Stimulated activated CD8-positive, alpha-beta memory T cell treated with anti-CD3 and anti-CD28 coated beads, Interleukin-15, amount 100 ng/mL, for 4 hours (primary cell): ENCODE data around the gene MRAS.
"Not testable (repeated sequence)": the region's sequence is repeated elsewhere in the genome, so short reads cannot be mapped to it uniquely, and the experiment has no call there.

Source experiments
- DNase-seq, 2 donors: peaks; one replicate each; pipeline ENCODE4 v3.0.0-alpha.2; 2020; ENCODE audit warnings: low read depth in 2 of 2

MRAS gene

GRCh38 chr3:138367326-138367850 is 19.0 kb downstream of the MRAS start:
- DNase-seq: no peak

- no peak for DNase-seq
Observed at GRCh38 chr3:138367911-138368310, 19.5 kb downstream of the MRAS start.

DNA sequence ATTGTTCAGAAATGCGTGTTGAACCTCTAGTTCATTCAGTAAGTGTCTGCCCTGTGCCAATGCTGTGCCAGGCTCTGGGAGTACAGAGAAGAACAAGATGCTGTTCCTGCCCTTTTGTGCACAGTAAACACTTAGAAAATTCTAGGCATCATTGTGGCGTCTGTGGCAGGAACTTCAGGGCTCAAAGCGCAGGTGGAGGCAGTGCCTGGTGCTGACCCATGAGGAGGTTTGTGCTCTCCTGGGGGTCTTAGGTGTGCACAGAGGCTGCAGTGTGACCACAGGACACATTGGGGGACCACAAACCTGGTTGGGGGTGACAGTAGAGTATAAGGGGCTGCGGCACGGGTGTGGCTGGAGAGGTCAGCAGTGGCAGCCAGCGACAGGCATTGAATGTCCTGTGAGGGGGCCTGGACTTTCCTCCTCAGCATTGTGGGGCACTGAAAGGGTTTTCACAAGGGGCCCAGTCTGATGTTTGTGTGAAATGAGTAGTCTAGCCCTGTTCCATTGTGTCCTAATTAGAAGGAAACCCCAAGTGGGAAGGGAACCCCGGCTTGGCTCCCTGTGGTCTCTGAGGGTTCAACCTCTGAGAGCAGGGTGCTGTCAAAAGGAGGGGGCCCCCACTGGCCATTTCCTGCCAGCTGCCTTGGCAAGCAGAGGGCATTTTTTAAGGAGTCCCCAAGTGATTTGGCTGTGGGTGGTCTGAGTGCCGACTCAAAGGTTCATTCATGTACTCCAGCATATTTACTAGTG is 20.9 kb downstream of the MRAS start:
- no peak for DNase-seq

- DNase-seq: no peak
Observed at GRCh38 chr3:138370321-138370720, 21.9 kb downstream of the MRAS start.

GRCh38 chr3:138371070-138371965 is 22.9 kb downstream of the MRAS start:
- no peak for DNase-seq

- no peak for DNase-seq
Observed at GRCh38 chr3:138373087-138373735, 24.8 kb downstream of the MRAS start.

GRCh38 chr3:138373736-138374094 is 25.3 kb downstream of the MRAS start:
- no peak for DNase-seq

DNA sequence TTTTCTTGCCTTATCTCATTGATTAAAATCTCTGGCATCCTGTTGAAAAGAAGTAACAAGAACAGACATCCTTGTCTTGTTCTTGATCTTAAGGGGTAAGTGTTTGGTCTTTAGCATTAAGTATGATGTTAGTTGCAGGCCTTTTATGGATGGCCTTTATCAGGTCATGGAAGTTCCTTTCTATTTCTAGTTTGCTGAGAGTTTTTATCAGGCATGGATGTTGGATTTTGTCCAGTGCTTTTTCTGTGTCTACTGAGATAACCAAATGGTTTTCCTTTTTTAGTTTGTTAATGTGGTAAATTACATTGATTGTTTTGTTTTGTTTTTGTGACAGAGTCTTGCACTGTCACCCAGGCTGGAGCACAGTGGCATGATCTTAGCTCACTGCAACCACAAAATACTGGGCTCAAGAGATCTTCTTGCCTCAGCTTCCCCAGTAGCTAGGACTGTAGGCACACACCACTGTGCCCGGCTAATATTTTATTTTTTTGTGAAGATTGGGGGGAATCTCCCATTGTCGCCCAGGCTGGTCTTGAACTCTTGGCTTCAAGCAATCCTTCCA is 26.3 kb downstream of the MRAS start:
- no peak for DNase-seq

DNA sequence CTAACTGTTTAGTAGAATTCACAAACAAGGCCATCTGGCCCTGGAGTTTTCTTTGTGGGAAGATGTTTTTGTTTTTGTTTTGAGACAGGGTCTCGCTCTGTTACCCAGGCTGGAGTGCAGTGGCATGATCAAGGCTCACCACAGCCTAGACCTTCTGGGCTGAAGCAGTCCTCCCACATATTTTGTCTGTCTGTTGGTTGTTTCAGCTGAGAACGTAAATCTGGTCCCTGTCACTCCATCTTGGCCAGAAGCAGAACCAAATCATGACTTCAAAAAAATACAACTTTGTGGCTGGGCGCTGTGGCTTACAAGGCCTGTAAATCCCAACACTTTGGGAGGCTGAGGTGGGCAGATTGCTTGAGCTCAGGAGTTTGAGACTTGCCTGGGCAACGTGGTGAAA is 27.1 kb downstream of the MRAS start:
- no peak for DNase-seq

- DNase-seq: no peak
Observed at GRCh38 chr3:138376663-138377062, 28.3 kb downstream of the MRAS start.

DNA sequence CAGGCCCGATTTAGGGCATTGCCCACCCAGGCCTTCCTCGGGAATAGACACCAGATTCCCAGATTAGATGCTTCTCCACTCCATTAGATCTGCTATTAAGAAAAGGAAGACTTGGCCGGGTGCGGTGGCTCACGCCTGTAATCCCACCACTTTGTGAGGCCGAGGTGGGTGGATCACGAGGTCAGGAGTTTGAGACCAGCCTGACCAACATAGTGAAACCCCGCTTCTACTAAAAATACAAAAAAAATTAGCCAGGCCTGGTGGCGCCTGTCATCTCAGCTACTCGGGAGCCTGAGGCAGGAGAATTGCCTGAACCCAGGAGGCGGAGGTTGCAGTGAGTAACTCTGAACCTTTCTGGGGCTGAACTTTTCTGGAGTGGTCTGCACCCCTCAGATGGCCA is 28.8 kb downstream of the MRAS start:
- not testable (repeated sequence) for DNase-seq

DNA sequence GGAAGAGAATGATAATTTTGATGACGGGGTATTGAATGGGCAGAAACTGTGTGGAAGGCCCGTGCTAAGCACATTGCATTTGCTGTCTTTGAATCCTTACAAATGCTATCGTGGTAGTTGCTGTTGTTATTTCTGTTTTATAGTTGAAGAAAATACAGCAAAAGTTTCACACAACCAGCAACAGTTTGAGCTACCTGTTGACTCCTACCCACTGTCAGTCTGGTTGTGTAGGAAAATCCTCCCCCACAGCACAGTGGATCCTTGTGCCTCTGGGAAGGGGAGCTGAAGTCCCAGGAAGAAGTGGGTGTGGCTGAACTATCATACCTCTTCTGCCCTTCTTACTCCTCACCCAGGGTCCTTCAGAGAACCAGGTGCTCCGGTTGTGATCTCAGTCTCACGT is 29.4 kb downstream of the MRAS start:
- DNase-seq: no peak

DNA sequence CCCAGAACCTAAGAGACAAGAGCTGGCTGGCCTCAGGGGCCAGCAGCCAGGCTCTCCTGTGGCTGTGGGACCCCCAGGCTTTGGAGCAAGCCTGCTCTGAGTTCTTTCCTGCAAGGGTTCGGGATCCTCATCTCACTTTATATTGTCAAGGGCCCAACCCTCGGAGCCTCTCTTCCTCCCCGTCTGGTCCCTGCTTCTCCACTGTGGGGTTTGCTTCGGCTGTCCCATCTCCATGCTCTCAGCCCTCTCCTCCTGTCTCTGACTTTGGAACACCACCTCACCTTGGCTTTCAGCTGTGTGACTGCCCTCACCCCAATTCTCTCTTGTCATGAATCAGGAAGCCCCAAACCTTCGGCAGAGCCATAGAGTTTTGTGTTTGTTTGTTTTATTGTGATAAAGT is 30.0 kb downstream of the MRAS start:
- no peak for DNase-seq

DNA sequence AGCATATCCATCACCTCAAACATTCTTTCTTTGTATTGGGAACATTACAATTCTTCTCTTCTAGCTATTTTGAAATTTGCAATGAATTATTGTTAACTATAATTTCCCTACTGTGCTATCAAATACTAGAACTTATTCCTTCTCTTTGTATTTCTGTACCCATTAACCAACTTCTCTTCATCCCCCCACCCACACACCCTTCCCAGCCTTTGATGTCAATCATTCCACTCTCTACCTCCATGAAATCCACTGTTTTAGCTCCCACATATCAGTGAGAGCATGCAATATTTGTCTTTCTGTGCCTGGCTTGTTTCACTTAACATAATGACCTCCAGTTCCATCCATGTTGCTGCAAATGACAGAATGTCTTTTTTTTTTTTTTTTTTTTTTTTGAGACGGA is 30.6 kb downstream of the MRAS start:
- no peak for DNase-seq

- DNase-seq: no peak
Observed at GRCh38 chr3:138381413-138381901, 33.1 kb downstream of the MRAS start.

DNA sequence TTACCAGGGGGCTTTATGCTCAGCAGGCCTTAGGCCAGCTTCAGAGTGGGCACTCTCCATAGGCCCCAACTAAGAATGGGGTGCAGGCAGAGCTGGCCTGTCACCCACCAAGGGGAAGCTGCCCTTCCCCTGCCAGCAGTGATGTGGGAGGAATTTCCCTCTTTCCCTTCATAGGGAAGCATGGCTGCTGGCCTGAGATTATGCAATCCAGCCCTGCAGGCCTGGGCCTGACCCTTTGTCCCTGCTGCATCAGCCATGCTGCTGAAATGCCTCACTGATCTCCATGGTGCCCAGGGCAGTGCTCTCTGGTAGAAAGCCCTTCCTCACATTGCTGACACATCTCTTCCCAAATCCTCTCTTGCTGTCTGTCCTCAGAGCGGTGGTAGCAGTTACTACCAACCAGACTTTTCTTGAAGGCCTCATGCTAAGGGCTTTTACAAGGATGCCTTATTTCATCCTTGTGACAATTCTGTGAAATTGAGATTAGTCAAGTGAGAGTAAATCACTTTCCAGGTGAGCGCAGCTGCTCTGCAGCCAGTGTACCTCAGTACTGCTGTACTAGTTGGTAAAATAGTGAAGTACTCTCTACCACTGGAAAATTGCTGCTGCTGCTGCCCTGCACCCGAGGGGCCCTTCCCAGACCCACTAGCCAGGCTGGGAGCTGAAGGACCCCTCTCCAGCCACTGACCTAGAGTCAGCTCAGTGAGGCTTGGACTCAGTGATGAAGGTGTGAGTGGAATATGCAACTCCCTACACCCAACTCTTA is 33.8 kb downstream of the MRAS start:
- no peak for DNase-seq

DNA sequence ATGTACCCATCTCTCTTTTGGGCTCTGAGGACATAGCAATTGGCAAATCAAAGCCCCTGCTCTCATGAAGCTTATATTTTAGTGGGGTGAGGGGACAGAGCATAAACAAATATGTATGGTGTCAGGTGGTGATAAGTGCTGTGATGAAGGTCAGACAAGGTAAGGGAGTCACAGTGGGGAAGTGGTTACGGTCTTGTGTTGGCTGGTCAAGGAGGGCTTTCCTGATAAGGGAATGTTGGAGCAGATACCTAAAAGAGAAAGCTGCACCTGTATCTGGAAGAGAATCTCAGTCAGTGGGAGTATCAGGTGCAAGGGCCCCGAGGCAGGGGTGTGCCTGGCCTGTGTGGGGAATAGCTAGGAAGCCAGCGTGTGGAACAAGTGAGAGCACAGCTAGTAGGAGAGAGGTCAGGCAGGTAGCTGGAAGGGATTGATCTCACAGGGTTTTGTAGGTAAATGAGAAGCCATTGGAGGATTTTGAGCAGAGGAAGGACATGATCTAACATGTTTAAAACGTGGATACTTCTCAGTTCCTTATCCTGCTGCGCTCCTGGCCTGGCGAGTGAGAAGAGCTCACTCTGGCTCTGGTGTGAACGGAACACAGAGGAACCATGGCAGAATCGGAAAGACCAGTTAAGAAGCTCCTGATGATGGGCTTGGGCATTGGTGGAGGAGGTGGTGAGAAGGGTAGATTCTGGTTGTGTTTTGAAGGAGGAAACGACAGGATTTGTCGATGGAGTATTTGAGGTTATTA is 35.5 kb downstream of the MRAS start:
- no peak for DNase-seq

- DNase-seq: no peak
Observed at GRCh38 chr3:138384531-138384930, 36.2 kb downstream of the MRAS start.

- no peak for DNase-seq
Observed at GRCh38 chr3:138384976-138385375, 36.6 kb downstream of the MRAS start.

DNA sequence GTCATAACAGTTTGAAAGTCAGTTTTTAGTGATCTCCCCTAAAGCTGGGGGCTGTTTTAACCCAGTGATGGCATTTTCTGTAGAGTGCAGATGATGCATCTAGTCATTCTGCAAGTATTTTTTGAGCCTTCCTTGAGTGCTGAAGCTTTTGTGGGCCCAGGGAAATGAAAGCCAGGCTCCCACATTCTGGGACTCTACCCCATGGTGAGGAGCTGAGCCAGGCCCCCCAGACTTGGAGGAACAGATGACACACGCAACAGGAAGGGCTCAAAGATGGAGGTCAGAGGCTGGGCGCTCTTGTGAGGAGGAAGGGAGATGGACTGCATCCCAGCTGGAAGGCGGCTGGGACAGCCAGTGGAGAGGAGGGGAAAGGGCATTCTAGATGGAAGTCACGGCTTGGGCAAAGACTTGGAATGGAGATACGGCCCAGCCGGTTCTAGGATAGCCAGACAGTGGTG is 40.8 kb downstream of the MRAS start:
- DNase-seq: no peak
